H9 (cell line): ENCODE data around the gene SATB1. TPM values are rescaled to one million over a fixed set of nuclear protein-coding genes. Genes with fewer than 3 reads are reported as not detected.

Experiments
- DNase-seq: peaks from one replicate; pipeline ENCODE4 v3.0.0-alpha.2; 2017
- H2AFZ ChIP-seq: one replicate; pipeline ENCODE4 v1.6.1; 2013; ENCODE audit warnings: mild to moderate bottlenecking, low read length, control low read depth, moderate library complexity
- H2AK5ac ChIP-seq: 2 replicates; pipeline ENCODE4 v1.6.1; 2013; ENCODE audit warnings: low read length, control low read depth, mixed read lengths; ENCODE audit not compliant: insufficient read length
- H2BK120ac ChIP-seq: one replicate; pipeline ENCODE4 v1.6.1; 2013; ENCODE audit warnings: low read depth, mild to moderate bottlenecking, low read length, control low read depth, inconsistent platforms; ENCODE audit not compliant: poor library complexity, severe bottlenecking
- H2BK12ac ChIP-seq: 2 replicates; pipeline ENCODE4 v1.6.1; 2013; ENCODE audit warnings: low read length, control low read depth, mixed read lengths, low read depth; ENCODE audit not compliant: insufficient read length
- H2BK15ac ChIP-seq: 2 replicates; pipeline ENCODE4 v1.6.1; 2013; ENCODE audit warnings: low read depth, low read length, control low read depth
- H2BK20ac ChIP-seq: one replicate; pipeline ENCODE4 v1.6.1; 2013; ENCODE audit warnings: low read depth, mild to moderate bottlenecking, low read length, control low read depth, inconsistent platforms; ENCODE audit not compliant: poor library complexity, severe bottlenecking
- H2BK5ac ChIP-seq: 2 replicates; pipeline ENCODE4 v1.6.1; 2013; ENCODE audit warnings: low read length, control low read depth, mixed read lengths; ENCODE audit not compliant: insufficient read length
- H3K14ac ChIP-seq: 2 replicates; pipeline ENCODE4 v1.6.1; 2013; ENCODE audit warnings: low read length, control low read depth; ENCODE audit not compliant: insufficient read depth
- H3K18ac ChIP-seq: 2 replicates; pipeline ENCODE4 v1.6.1; 2013; ENCODE audit warnings: low read depth, mild to moderate bottlenecking, mixed read lengths, low read length, control low read depth; ENCODE audit not compliant: insufficient read length
- H3K23ac ChIP-seq: 2 replicates; pipeline ENCODE4 v1.6.1; 2013; ENCODE audit warnings: low read length, control low read depth, mixed read lengths, low read depth; ENCODE audit not compliant: insufficient read length
- H3K23me2 ChIP-seq: 2 replicates; pipeline ENCODE4 v1.6.1; 2013; ENCODE audit warnings: low read depth, mild to moderate bottlenecking, mixed read lengths, low read length, control low read depth; ENCODE audit not compliant: insufficient read length, poor library complexity, severe bottlenecking
- H3K27ac ChIP-seq: 2 replicates; pipeline ENCODE4 v1.5.1; 2013; ENCODE audit warnings: low read length, control low read depth, mixed read lengths, low read depth; ENCODE audit not compliant: insufficient read length
- H3K27me3 ChIP-seq: 2 replicates; pipeline ENCODE4 v1.6.1; 2013; ENCODE audit warnings: low read length, control low read depth, inconsistent platforms; ENCODE audit not compliant: insufficient read depth
- H3K4ac ChIP-seq: 2 replicates; pipeline ENCODE4 v1.6.1; 2013; ENCODE audit warnings: low read depth, mild to moderate bottlenecking, control low read depth, inconsistent platforms, low read length, moderate library complexity
- H3K4me1 ChIP-seq: 2 replicates; pipeline ENCODE4 v1.6.1; 2013; ENCODE audit warnings: low read length, control low read depth, inconsistent platforms; ENCODE audit not compliant: insufficient read depth
- H3K4me2 ChIP-seq: 2 replicates; pipeline ENCODE4 v1.6.1; 2013; ENCODE audit warnings: low read length, control low read depth, mixed read lengths; ENCODE audit not compliant: insufficient read length, insufficient read depth
- H3K56ac ChIP-seq: 2 replicates; pipeline ENCODE4 v1.6.1; 2013; ENCODE audit warnings: low read depth, mild to moderate bottlenecking, mixed read lengths, low read length, control low read depth; ENCODE audit not compliant: insufficient read length
- H3K79me1 ChIP-seq: 2 replicates; pipeline ENCODE4 v1.6.1; 2013; ENCODE audit warnings: low read depth, mild to moderate bottlenecking, moderate library complexity, low read length, control low read depth, inconsistent platforms; ENCODE audit not compliant: insufficient read depth, poor library complexity, severe bottlenecking
- H3K79me2 ChIP-seq: 2 replicates; pipeline ENCODE4 v1.6.1; 2013; ENCODE audit warnings: low read length, control low read depth, inconsistent platforms; ENCODE audit not compliant: insufficient read depth
- H3K9ac ChIP-seq: 2 replicates; pipeline ENCODE4 v1.6.1; 2013; ENCODE audit warnings: low read length, control low read depth, mixed read lengths; ENCODE audit not compliant: insufficient read length; ENCODE audit errors: extremely low read depth
- H3K9me3 ChIP-seq: one replicate; pipeline ENCODE4 v1.6.1; 2013; ENCODE audit warnings: low read depth, low read length, inconsistent platforms; ENCODE audit not compliant: control insufficient read depth
- H3T11ph ChIP-seq: one replicate; pipeline ENCODE4 v1.6.1; 2013; ENCODE audit warnings: mild to moderate bottlenecking, low read length, control low read depth, inconsistent platforms
- H4K20me1 ChIP-seq: one replicate; pipeline ENCODE4 v1.6.1; 2013; ENCODE audit not compliant: control insufficient read depth, insufficient read length, insufficient read depth
- H4K5ac ChIP-seq: 2 replicates; pipeline ENCODE4 v1.6.1; 2013; ENCODE audit warnings: low read depth, mild to moderate bottlenecking, mixed read lengths, low read length, control low read depth; ENCODE audit not compliant: insufficient read length
- H4K8ac ChIP-seq: replicated peaks from 2 replicates; pipeline ENCODE4 v1.6.1; 2013; ENCODE audit warnings: low read length, control low read depth, mixed read lengths, low read depth; ENCODE audit not compliant: insufficient read length
- H4K91ac ChIP-seq: 2 replicates; pipeline ENCODE4 v1.6.1; 2013; ENCODE audit warnings: low read depth, mild to moderate bottlenecking, moderate library complexity, mixed read lengths, low read length, control low read depth; ENCODE audit not compliant: insufficient read length
- H3K27ac Mint-ChIP-seq, 3 experiments: 2 replicates in 2 of 3; 3 replicates in 1 of 3; pipeline ENCODE4 v1.8.0; 2020 to 2021; ENCODE audit warnings: mixed read lengths in 3 of 3, mild to moderate bottlenecking in 1 of 3, moderate library complexity in 1 of 3
- H3K27me3 Mint-ChIP-seq: 2 replicates; pipeline ENCODE4 v1.8.0; 2021; ENCODE audit warnings: low read depth, mild to moderate bottlenecking, moderate library complexity, mixed read lengths
- H3K36me3 Mint-ChIP-seq, 3 experiments: 2 replicates in 2 of 3; 3 replicates in 1 of 3; pipeline ENCODE4 v1.8.0; 2020 to 2021; ENCODE audit warnings: low read depth in 3 of 3, mixed read lengths in 3 of 3; ENCODE audit not compliant: insufficient read depth in 1 of 3
- H3K4me1 Mint-ChIP-seq, 2 experiments: 2 replicates each; pipeline ENCODE4 v1.8.0; 2020; ENCODE audit warnings: mixed read lengths in 2 of 2
- H3K4me3 Mint-ChIP-seq, 2 experiments: 2 replicates in 1 of 2; 3 replicates in 1 of 2; pipeline ENCODE4 v1.8.0; 2020 to 2021; ENCODE audit warnings: mild to moderate bottlenecking in 2 of 2, mixed read lengths in 2 of 2, moderate library complexity in 1 of 2
- H3K9me3 Mint-ChIP-seq, 2 experiments: 2 replicates in 1 of 2; 3 replicates in 1 of 2; pipeline ENCODE4 v1.8.0; 2020; ENCODE audit warnings: mild to moderate bottlenecking in 2 of 2, mixed read lengths in 2 of 2, moderate library complexity in 1 of 2
- WGBS: extraction: QIAGEN DNeasy Blood & Tissue Kit; methylation state at CpG from one replicate; pipeline ENCODE4 v1.1.7; 2013; ENCODE audit warnings: missing lambda C conversion rate, low lambda C conversion rate, mixed read lengths; ENCODE audit not compliant: insufficient read length; ENCODE audit errors: extremely low coverage; 5-methylcytosine and 5-hydroxymethylcytosine counted together
- total RNA-seq: library from RNA; stranded (reverse); gene quantifications from 2 replicates; pipeline ENCODE4 v1.2.1, GENCODE V29; 2021
- TF ChIP-seq, protein P1 (sequence below): fragments of 200-600 bp; sonication (generic); conservative IDR thresholded peaks from 3 replicates; pipeline ENCODE4 v1.8.0; 2021; ENCODE audit warnings: antibody characterized with exemption, mild to moderate bottlenecking

SATB1 gene
- total RNA-seq, 1 experiment from 2014 or later, result 30.7 TPM

DNA sequence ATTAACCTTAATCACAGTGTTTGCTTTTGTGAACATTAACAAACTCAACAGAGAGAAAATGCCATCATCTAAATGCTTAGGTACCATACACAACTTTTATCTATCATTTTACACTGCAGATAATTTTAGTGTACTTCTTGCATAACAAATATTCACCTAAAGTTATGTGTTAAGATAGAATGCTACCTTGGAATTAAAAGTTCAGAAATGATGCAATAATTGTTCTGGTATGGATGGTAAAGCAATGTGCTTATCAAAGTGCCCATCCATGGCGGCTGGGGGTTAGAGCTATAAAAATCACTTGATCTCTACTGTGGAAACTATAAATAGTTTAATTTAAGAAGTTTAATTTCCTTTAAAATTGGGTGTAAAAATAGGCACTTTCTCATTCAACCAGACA is 28.7 kb downstream of the SATB1 start:
- no peak overlapping the region for H3K14ac ChIP-seq
- no peaks in the 10 kb centered on the region for H3K79me1 ChIP-seq
- H3K23ac ChIP-seq, result no peak overlapping the region
- no peaks in the 10 kb centered on the region for H3K9me3 ChIP-seq
- no peak overlapping the region for H3K27ac ChIP-seq
- no peaks in the 10 kb centered on the region for H3K23me2 ChIP-seq
- H2BK120ac ChIP-seq, result no peak overlapping the region
- no peak overlapping the region for H2AK5ac ChIP-seq
- H4K8ac ChIP-seq, result no peak overlapping the region
- no peak overlapping the region for H2BK15ac ChIP-seq
- Mint-ChIP-seq H3K9me3 (no peaks in the 10 kb centered on the region), H3K27me3 (no peaks in the 10 kb centered on the region), H3K4me1 (no peaks in the 10 kb centered on the region), H3K36me3 (peaks cover 4 to 16% (median 9%) of the 10 kb centered on the region in 3 experiments; a peak in 6 of 7 replicates), H3K27ac (no peak overlapping the region), H3K4me3 (no peak overlapping the region)
- H3K9ac ChIP-seq, result no peak overlapping the region
- no peaks in the 10 kb centered on the region for H4K20me1 ChIP-seq
- no CpG with 5 or more reads among the region's 1 CpG for WGBS
- no peaks in the 10 kb centered on the region for H3K27me3 ChIP-seq
- no peak overlapping the region for H3K4ac ChIP-seq
- H3K79me2 ChIP-seq, result no peaks in the 10 kb centered on the region
- H2AFZ ChIP-seq, result no peak overlapping the region
- H3K4me1 ChIP-seq, result no peaks in the 10 kb centered on the region
- H4K5ac ChIP-seq, result no peak overlapping the region
- H3K56ac ChIP-seq, result no peak overlapping the region
- no peak overlapping the region for H2BK5ac ChIP-seq
- TF ChIP-seq, protein P1, sequence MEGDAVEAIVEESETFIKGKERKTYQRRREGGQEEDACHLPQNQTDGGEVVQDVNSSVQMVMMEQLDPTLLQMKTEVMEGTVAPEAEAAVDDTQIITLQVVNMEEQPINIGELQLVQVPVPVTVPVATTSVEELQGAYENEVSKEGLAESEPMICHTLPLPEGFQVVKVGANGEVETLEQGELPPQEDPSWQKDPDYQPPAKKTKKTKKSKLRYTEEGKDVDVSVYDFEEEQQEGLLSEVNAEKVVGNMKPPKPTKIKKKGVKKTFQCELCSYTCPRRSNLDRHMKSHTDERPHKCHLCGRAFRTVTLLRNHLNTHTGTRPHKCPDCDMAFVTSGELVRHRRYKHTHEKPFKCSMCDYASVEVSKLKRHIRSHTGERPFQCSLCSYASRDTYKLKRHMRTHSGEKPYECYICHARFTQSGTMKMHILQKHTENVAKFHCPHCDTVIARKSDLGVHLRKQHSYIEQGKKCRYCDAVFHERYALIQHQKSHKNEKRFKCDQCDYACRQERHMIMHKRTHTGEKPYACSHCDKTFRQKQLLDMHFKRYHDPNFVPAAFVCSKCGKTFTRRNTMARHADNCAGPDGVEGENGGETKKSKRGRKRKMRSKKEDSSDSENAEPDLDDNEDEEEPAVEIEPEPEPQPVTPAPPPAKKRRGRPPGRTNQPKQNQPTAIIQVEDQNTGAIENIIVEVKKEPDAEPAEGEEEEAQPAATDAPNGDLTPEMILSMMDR, result no peak
- no peak overlapping the region for H3K4me2 ChIP-seq
- H3K18ac ChIP-seq, result no peak overlapping the region
- DNase-seq, result no peak
- H2BK12ac ChIP-seq, result no peak overlapping the region
- no peak overlapping the region for H2BK20ac ChIP-seq
- H3T11ph ChIP-seq, result no peak overlapping the region
- no peak overlapping the region for H4K91ac ChIP-seq
